ENCODE measurements around the gene GABRD. TPM values are rescaled to one million over a fixed set of nuclear protein-coding genes. Genes with fewer than 3 reads are reported as not detected.
A peak's percentile ranks its signal among the peaks of the same experiment; 100 is the strongest.

The GABRD gene
- total and polyA plus RNA-seq, 2 of the 13 experiments (the other 11 are each of a cell fraction or from before 2014, with no cell fraction given): not detected

DNA sequence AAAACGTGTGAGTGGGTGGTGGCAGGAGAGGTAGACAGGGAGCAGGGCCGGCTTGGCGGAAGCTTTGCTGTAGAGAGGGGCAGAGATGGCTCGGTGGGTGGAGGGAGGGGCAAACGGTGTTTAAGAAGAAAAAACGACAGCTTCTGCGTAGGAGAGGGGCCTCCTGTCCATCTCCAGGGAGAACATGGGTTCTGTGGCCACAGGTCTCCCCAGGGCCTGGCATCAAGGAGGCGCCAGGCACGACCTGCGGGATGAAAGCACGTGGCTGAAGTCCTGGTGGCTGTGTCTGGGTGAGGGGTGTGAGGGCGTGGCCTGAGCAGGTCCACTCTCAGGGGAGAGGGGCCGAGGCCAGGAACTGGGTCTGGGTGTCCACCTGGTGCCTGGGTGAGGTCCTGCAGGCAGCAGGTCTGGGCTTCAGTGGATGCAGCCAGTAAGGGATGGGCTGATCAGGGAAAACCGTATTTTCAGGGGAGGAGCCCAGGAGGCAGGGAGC, 30.1 kb downstream of the GABRD start (continued):
- TF ChIP-seq, protein P1, sequence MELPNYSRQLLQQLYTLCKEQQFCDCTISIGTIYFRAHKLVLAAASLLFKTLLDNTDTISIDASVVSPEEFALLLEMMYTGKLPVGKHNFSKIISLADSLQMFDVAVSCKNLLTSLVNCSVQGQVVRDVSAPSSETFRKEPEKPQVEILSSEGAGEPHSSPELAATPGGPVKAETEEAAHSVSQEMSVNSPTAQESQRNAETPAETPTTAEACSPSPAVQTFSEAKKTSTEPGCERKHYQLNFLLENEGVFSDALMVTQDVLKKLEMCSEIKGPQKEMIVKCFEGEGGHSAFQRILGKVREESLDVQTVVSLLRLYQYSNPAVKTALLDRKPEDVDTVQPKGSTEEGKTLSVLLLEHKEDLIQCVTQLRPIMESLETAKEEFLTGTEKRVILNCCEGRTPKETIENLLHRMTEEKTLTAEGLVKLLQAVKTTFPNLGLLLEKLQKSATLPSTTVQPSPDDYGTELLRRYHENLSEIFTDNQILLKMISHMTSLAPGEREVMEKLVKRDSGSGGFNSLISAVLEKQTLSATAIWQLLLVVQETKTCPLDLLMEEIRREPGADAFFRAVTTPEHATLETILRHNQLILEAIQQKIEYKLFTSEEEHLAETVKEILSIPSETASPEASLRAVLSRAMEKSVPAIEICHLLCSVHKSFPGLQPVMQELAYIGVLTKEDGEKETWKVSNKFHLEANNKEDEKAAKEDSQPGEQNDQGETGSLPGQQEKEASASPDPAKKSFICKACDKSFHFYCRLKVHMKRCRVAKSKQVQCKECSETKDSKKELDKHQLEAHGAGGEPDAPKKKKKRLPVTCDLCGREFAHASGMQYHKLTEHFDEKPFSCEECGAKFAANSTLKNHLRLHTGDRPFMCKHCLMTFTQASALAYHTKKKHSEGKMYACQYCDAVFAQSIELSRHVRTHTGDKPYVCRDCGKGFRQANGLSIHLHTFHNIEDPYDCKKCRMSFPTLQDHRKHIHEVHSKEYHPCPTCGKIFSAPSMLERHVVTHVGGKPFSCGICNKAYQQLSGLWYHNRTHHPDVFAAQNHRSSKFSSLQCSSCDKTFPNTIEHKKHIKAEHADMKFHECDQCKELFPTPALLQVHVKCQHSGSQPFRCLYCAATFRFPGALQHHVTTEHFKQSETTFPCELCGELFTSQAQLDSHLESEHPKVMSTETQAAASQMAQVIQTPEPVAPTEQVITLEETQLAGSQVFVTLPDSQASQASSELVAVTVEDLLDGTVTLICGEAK (IDR thresholded peaks at IDR 0.05): no peak
- TF ChIP-seq, protein P1 (CRISPR knock-in tag; IDR thresholded peaks at IDR 0.05): no peak
- TF ChIP-seq NFKBIZ (CRISPR knock-in tag; IDR thresholded peaks at IDR 0.05): no peak
- no peak for TF ChIP-seq TAF15 (IDR thresholded peaks at IDR 0.05; ENCODE audit: low read depth, low read length, poor library complexity, severe bottlenecking)
- no peak for TF ChIP-seq CENPX (CRISPR knock-in tag; IDR thresholded peaks at IDR 0.05)
- no peak for TF ChIP-seq ZNF747 (CRISPR knock-in tag; IDR thresholded peaks at IDR 0.05; ENCODE audit: borderline replicate concordance)
- TF ChIP-seq, protein P2, sequence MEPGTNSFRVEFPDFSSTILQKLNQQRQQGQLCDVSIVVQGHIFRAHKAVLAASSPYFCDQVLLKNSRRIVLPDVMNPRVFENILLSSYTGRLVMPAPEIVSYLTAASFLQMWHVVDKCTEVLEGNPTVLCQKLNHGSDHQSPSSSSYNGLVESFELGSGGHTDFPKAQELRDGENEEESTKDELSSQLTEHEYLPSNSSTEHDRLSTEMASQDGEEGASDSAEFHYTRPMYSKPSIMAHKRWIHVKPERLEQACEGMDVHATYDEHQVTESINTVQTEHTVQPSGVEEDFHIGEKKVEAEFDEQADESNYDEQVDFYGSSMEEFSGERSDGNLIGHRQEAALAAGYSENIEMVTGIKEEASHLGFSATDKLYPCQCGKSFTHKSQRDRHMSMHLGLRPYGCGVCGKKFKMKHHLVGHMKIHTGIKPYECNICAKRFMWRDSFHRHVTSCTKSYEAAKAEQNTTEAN (CRISPR knock-in tag; conservative IDR thresholded peaks at IDR 0.05): 0 out of 2 replicates have a peak, but pooled peaks have one; percentile 26
- TF ChIP-seq ZNF652 (CRISPR knock-in tag; IDR thresholded peaks at IDR 0.05; ENCODE audit: borderline replicate concordance, low read depth): no peak
- TF ChIP-seq MAZ (IDR thresholded peaks at IDR 0.05; ENCODE audit: borderline replicate concordance, low read depth, low read length): no peak
- TF ChIP-seq MAZ (CRISPR knock-in tag; IDR thresholded peaks at IDR 0.05; ENCODE audit: low read depth): no peak; the same call in 1 of the 2 replicates
- TF ChIP-seq, protein P3, sequence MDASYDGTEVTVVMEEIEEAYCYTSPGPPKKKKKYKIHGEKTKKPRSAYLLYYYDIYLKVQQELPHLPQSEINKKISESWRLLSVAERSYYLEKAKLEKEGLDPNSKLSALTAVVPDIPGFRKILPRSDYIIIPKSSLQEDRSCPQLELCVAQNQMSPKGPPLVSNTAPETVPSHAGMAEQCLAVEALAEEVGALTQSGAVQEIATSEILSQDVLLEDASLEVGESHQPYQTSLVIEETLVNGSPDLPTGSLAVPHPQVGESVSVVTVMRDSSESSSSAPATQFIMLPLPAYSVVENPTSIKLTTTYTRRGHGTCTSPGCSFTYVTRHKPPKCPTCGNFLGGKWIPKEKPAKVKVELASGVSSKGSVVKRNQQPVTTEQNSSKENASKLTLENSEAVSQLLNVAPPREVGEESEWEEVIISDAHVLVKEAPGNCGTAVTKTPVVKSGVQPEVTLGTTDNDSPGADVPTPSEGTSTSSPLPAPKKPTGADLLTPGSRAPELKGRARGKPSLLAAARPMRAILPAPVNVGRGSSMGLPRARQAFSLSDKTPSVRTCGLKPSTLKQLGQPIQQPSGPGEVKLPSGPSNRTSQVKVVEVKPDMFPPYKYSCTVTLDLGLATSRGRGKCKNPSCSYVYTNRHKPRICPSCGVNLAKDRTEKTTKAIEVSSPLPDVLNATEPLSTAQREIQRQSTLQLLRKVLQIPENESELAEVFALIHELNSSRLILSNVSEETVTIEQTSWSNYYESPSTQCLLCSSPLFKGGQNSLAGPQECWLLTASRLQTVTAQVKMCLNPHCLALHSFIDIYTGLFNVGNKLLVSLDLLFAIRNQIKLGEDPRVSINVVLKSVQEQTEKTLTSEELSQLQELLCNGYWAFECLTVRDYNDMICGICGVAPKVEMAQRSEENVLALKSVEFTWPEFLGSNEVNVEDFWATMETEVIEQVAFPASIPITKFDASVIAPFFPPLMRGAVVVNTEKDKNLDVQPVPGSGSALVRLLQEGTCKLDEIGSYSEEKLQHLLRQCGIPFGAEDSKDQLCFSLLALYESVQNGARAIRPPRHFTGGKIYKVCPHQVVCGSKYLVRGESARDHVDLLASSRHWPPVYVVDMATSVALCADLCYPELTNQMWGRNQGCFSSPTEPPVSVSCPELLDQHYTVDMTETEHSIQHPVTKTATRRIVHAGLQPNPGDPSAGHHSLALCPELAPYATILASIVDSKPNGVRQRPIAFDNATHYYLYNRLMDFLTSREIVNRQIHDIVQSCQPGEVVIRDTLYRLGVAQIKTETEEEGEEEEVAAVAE (CRISPR knock-in tag; IDR thresholded peaks at IDR 0.05; ENCODE audit: borderline replicate concordance): 0 out of 2 replicates have a peak, but pooled peaks have one; percentile 28
- no peak for TF ChIP-seq PAWR (CRISPR knock-in tag; IDR thresholded peaks at IDR 0.05; ENCODE audit: borderline replicate concordance)
- TF ChIP-seq SP1 (IDR thresholded peaks at IDR 0.05): no peak
- peak; percentile 77 for TF ChIP-seq SP1 (CRISPR knock-in tag; IDR thresholded peaks at IDR 0.05)
- TF ChIP-seq PAX8 (CRISPR knock-in tag; IDR thresholded peaks at IDR 0.05; ENCODE audit: borderline replicate concordance): no peak
- no peak for TF ChIP-seq ZNF235 (CRISPR knock-in tag; IDR thresholded peaks at IDR 0.05; ENCODE audit: borderline replicate concordance)

Measured in HepG2 (cell line).